Common myeloid progenitor, CD34-positive (primary cell): ENCODE results near the gene ARRB1.

Source experiments
- CTCF ChIA-PET: fragments of 350-600 bp; sonication (Branson Sonifier 250); formaldehyde crosslinking; loops from one replicate; lab custom pipeline; 2021; ENCODE audit warnings: antibody characterized with exemption; lab: Charles Lee
- POLR2A ChIA-PET: fragments of 350-600 bp; sonication (Branson Sonifier 250); formaldehyde crosslinking; loops from one replicate; lab custom pipeline; 2021; ENCODE audit warnings: antibody characterized with exemption; lab: Charles Lee
- DNase-seq, 3 donors: peaks; one replicate each; pipeline versions ENCODE4 v3.0.0 to v3.0.0-alpha.2; 2013
- H3K27ac ChIP-seq, 2 experiments: 1 replicate in 1 of 2; 2 replicates in 1 of 2; pipeline ENCODE4 v1.7.0; 2013; ENCODE audit warnings: inconsistent platforms in 2 of 2, low read length in 2 of 2, mild to moderate bottlenecking in 2 of 2, low read depth in 1 of 2, moderate library complexity in 1 of 2; ENCODE audit not compliant: severe bottlenecking in 2 of 2, insufficient read depth in 1 of 2, poor library complexity in 1 of 2
- H3K27me3 ChIP-seq, 5 experiments: replicated peaks in 2 of 5; 1 replicate in 3 of 5; 2 replicates in 2 of 5; pipeline versions ENCODE4 v1.6.1 to v1.7.0; 2013; ENCODE audit warnings: low read length in 4 of 5, mild to moderate bottlenecking in 2 of 5, moderate library complexity in 2 of 5, inconsistent platforms in 1 of 5; ENCODE audit not compliant: insufficient read depth in 5 of 5, control insufficient read depth in 4 of 5
- H3K36me3 ChIP-seq, 4 experiments: 1 replicate in 2 of 4; 2 replicates in 2 of 4; pipeline versions ENCODE4 v1.6.1 to v1.7.0; 2013; ENCODE audit warnings: low read length in 3 of 4, control low read depth in 1 of 4, mild to moderate bottlenecking in 1 of 4; ENCODE audit not compliant: control insufficient read depth in 4 of 4, insufficient read depth in 4 of 4
- H3K4me1 ChIP-seq, 4 experiments: 1 replicate in 3 of 4; 2 replicates in 1 of 4; pipeline versions ENCODE4 v1.6.1 to v1.7.1; 2013; ENCODE audit warnings: low read length in 3 of 4, mild to moderate bottlenecking in 3 of 4, control low read depth in 1 of 4, inconsistent platforms in 1 of 4, moderate library complexity in 1 of 4; ENCODE audit not compliant: control insufficient read depth in 4 of 4, insufficient read depth in 4 of 4; ENCODE audit errors: control extremely low read depth in 1 of 4
- H3K4me3 ChIP-seq, 7 experiments: 1 replicate in 4 of 7; 2 replicates in 3 of 7; pipeline versions ENCODE4 v1.5.1 to v1.7.0; 2013; ENCODE audit warnings: mild to moderate bottlenecking in 7 of 7, low read length in 6 of 7, moderate library complexity in 6 of 7, inconsistent platforms in 2 of 7, low read depth in 2 of 7, control low read depth in 1 of 7; ENCODE audit not compliant: insufficient read depth in 4 of 7, control insufficient read depth in 1 of 7; ENCODE audit errors: extremely low read depth in 1 of 7
- H3K9me3 ChIP-seq, 5 experiments: 1 replicate in 4 of 5; 2 replicates in 1 of 5; pipeline versions ENCODE4 v1.6.1 to v1.7.1; 2013; ENCODE audit warnings: low read length in 4 of 5, mild to moderate bottlenecking in 2 of 5, inconsistent platforms in 1 of 5, low read depth in 1 of 5, moderate library complexity in 1 of 5; ENCODE audit not compliant: control insufficient read depth in 4 of 5, insufficient read depth in 2 of 5; ENCODE audit errors: control extremely low read depth in 1 of 5
- WGBS: methylation state at CpG from one replicate; pipeline ENCODE4 v1.1.5; 2013; ENCODE audit not compliant: insufficient coverage; 5-methylcytosine and 5-hydroxymethylcytosine counted together

The ARRB1 gene

DNA sequence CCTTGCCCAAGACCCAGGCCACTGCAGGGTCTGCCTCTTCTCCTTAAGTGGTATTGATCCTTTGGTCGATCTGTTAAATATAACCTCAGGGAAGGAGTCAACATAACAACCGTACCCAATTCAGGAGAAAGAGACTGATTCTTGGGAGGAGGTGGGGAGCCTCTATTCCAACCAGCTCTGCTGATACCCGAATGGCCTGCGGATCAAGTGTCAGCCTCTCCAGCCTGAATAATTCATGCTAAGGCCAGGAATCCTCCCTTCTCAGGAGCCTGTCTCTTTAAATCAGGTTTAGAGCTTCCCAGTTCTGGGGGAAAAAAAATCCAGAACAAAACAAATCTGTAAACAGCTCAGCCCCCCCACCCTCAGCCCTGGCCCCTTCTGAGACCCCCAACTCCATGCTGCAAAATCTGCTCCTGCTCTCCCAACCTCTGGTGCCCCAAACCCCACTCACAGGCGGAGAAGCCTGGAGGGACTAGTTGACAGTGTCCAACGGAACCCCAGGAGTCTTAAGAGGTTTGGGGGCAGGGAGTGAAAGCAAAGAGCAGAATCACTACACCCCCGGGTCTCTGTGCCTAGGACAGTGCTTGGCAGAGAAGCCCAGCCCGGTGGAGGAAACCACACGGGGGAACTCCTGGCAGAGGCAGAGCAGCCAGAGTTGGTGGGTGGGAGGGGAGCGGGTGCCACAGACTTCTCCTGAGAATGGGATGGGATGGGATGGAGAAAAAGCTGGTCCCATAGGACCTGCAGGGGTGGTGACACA, 111.8 kb downstream of the ARRB1 start:
- 57% methylated on average over 10 of the region's 10 CpGs for WGBS
- peaks cover 0 to 21% (median 18%) of the 10 kb centered on the region in 4 experiments for H3K4me1 ChIP-seq
- ChIA-PET CTCF (interaction anchor here (1.0 to 15.7 kb wide), 5 partner anchors 9 to 96 kb away, joined by 3 to 239 read pairs (median 3); partner anchors contain the start of gene SLCO2B1), POLR2A (no interaction called here)
- no peak overlapping the region for H3K4me3 ChIP-seq
- H3K9me3 ChIP-seq: no peaks in the 10 kb centered on the region
- H3K36me3 ChIP-seq: no peaks in the 10 kb centered on the region
- H3K27ac ChIP-seq: no peak overlapping the region
- H3K27me3 ChIP-seq: peaks cover 0 to 69% (median 47%) of the 10 kb centered on the region in 5 experiments
- no peak for DNase-seq

DNA sequence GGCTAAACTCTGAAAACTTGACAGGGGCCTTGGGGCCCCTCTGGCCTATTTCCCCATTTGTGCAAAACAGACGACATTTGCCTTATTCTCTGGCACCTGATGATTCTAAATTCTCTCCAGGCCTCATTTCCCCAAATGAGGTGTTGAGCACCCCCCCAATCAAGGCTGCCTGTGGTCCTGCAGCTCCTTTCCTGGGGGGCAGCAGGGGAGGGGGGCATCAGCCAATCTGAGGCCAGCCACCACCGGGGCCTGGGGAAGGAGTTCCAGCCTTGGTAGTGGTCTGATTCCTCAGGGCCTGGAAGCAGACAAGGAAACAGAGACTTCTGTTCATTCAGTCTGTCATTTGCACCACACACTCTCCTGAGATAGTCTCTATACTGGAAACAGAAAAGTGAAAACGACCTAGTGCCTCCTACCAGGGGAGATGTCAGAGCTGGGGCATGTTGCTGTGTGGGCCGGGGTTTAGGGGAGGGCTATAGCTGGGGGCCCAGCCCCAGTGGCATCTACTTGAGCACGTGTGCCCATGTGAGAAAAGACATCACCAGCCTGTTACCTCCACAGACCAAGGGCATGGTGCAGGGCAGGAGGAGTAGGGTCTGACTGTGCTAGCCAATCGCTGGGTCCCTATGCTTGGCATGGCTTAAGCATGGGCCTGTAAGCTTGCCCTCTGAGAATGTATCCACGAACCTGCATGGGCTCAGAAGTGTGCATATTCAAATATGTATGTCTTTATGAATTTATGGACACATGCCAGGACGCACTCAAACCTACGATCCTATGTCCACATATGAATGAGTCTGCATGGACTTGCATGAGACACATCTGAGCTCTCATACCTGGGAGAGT, 112.6 kb downstream of the ARRB1 start:
- DNase-seq: no peak
- ChIA-PET CTCF (interaction anchor here (1.1 to 15.7 kb wide), 5 partner anchors 10 to 102 kb away, joined by 3 to 239 read pairs (median 3); partner anchors contain the start of gene SLCO2B1), POLR2A (no interaction called here)
- Histone ChIP-seq H3K4me3 (no peak overlapping the region), H3K27ac (no peak overlapping the region), H3K27me3 (peaks cover 0 to 60% (median 38%) of the 10 kb centered on the region in 5 experiments), H3K4me1 (peaks cover 0 to 21% (median 18%) of the 10 kb centered on the region in 4 experiments), H3K9me3 (no peaks in the 10 kb centered on the region), H3K36me3 (no peaks in the 10 kb centered on the region)
- WGBS: 93% methylated on average over 8 of the region's 9 CpGs

DNA sequence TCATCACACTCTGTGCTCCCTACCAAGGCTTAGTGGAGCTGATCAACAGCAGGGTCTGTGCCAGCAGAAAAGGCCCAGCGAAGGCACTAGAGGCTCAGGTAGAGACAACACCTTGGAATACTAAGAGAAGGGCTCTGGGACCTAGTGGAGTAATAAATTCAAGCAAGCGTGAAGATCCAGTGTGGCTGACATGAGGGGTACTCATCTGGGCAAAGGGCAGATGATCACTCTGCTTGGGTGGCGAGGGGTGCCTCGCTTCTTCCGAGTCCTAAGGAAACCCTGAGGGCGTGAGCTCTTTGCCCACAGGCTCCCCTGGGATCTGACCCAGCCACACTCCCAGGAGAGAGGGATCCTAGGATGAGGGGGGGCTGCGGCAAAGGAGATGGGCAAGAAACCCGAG, 114.4 kb downstream of the ARRB1 start:
- ChIA-PET CTCF (interaction anchor here (0.6 to 3.5 kb wide), 8 partner anchors 11 to 307 kb away, joined by 3 to 20 read pairs (median 4); no protein-coding TSS in a partner anchor), POLR2A (no interaction called here)
- DNase-seq: no peak
- Histone ChIP-seq H3K4me1 (peaks cover 0 to 17% (median 16%) of the 10 kb centered on the region in 4 experiments), H3K4me3 (no peak overlapping the region), H3K27ac (no peak overlapping the region), H3K27me3 (peaks cover 0 to 42% (median 29%) of the 10 kb centered on the region in 5 experiments), H3K9me3 (no peaks in the 10 kb centered on the region), H3K36me3 (no peaks in the 10 kb centered on the region)
- 94% methylated on average over 6 of the region's 8 CpGs for WGBS

DNA sequence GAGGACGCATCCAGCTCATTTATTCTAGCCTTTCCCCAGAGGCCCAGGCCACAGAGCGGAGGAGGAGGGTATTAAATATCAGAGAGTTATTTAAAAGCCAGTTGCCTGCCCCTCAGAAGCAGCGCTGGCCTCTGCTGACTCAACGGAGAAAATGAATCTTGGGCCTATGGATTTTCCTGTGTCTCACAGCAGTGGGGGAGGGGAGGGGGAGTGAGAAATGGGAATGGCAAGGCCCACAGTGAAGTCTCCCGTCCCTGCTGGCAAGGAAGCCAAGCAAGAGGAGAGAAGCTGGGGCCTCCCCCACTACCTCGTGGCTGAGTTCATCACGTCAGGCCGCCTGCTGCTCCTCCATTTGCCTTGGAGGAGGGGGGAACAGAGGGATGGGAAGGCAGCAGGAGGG, 115.4 kb downstream of the ARRB1 start:
- POLR2A ChIA-PET: no interaction called here
- peaks cover 0 to 33% (median 27%) of the 10 kb centered on the region in 5 experiments for H3K27me3 ChIP-seq

DNA sequence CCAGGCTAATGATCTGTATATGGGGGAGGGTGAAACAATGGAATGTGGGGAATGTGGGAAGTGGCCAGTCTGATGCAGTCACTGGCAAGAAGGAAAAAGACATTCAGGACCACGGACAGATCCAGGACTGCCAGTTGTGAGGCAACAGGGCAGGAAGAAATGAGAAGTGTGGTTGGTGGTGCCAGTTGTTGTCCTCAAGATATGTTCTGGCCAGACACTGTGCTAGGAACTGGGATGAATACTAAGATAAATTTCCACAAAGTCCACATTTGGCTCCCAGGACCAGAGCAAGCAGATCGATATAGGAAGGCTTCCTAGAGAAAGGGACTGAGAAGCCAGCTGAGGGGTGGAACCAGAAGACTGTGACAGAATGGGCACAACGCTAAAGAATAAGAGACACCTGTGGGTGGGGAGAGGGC, 117.7 kb downstream of the ARRB1 start:
- H3K27ac ChIP-seq: no peak overlapping the region
- ChIA-PET CTCF (interaction anchor here (1.2 to 3.0 kb wide), 2 partner anchors 16 to 19 kb away, joined by 6 to 13 read pairs; no protein-coding TSS in a partner anchor), POLR2A (no interaction called here)
- H3K9me3 ChIP-seq: no peaks in the 10 kb centered on the region
- H3K4me1 ChIP-seq: no peaks in the 10 kb centered on the region
- H3K27me3 ChIP-seq: peaks cover 0 to 15% (median 10%) of the 10 kb centered on the region in 5 experiments
- no peaks in the 10 kb centered on the region for H3K36me3 ChIP-seq
- 47% methylated on average over 3 of the region's 3 CpGs for WGBS
- peak; percentile 32 to 65 (median 58) for DNase-seq
- no peak overlapping the region for H3K4me3 ChIP-seq

More for the DNA sequence above, 115.4 kb downstream of the ARRB1 start:
- no peaks in the 10 kb centered on the region for H3K36me3 ChIP-seq
- H3K4me3 ChIP-seq: no peak overlapping the region
- WGBS: 84% methylated on average over 4 of the region's 8 CpGs
- CTCF ChIA-PET: interaction anchor here (1.9 kb wide), 1 partner anchor 22 kb away, joined by 5 read pairs; no protein-coding TSS in a partner anchor
- no peaks in the 10 kb centered on the region for H3K9me3 ChIP-seq
- peaks cover 0 to 12% (median 9%) of the 10 kb centered on the region in 4 experiments for H3K4me1 ChIP-seq
- no peak for DNase-seq
- H3K27ac ChIP-seq: no peak overlapping the region

DNA sequence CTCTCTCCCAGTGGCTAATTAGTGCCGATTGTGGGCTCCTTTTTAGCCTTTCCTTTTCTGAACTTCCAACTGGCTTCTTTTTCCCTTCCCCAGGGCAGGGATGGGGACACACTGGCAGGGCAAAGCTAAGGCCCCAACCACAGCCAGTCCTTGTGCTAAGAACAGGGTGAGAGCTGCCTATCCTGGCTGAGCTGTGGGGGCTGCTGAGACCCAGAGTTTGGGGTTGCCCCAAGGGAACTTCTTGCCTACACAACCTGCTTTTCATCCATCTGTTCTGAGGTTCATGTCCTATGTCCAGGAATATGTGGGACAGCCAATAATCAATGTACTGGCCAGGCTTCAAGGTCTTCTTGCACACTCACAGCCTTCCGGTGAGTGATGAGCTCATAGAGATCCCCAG, 120.8 kb downstream of the ARRB1 start:
- Histone ChIP-seq H3K4me1 (no peaks in the 10 kb centered on the region), H3K27ac (no peak overlapping the region), H3K36me3 (no peaks in the 10 kb centered on the region), H3K27me3 (peaks cover 0 to 13% (median 0%) of the 10 kb centered on the region in 5 experiments), H3K9me3 (no peaks in the 10 kb centered on the region), H3K4me3 (no peak overlapping the region)
- POLR2A ChIA-PET: no interaction called here
- CTCF ChIA-PET: interaction anchor here (1.1 to 3.0 kb wide), 4 partner anchors 12 to 26 kb away, joined by 3 to 13 read pairs (median 8); no protein-coding TSS in a partner anchor
- DNase-seq: no peak
- 100% methylated on average over 1 of the region's 2 CpGs for WGBS
